Heart right ventricle (tissue), 16 donors: Measurements from ENCODE around the gene THY1. TPM values are rescaled to one million over a fixed set of nuclear protein-coding genes. Genes with fewer than 3 reads are reported as not detected.

Experiments used
- ATAC-seq, 8 donors: fragments of 200-7000 bp; cut with Tn5 transposase; one replicate each; pipeline ENCODE4 v1.9.1; 2020; ENCODE audit warnings: mild to moderate bottlenecking in 8 of 8, moderate library complexity in 8 of 8, moderate number of reproducible peaks in 1 of 8
- DNase-seq, 2 donors: peaks; one replicate each; pipeline ENCODE4 v3.0.0-alpha.2; 2020
- H3K27ac ChIP-seq, 10 donors: fragments of 200-600 bp; sonication (generic) in 2 of 10; one replicate each; pipeline versions ENCODE4 v1.5.0 to v1.8.0; 2020 to 2022; ENCODE audit warnings: mild to moderate bottlenecking in 3 of 10
- H3K27me3 ChIP-seq, 7 donors: fragments of 200-600 bp; one replicate each; pipeline ENCODE4 v1.8.0; 2021 to 2022; ENCODE audit warnings: mild to moderate bottlenecking in 2 of 7
- H3K36me3 ChIP-seq, 9 donors: fragments of 200-600 bp; sonication (generic) in 1 of 9; one replicate each; pipeline versions ENCODE4 v1.5.0 to v1.8.0; 2020 to 2022; ENCODE audit warnings: mild to moderate bottlenecking in 2 of 9
- H3K4me1 ChIP-seq, 9 donors: fragments of 200-600 bp; sonication (generic) in 1 of 9; one replicate each; pipeline versions ENCODE4 v1.5.0 to v1.8.0; 2020 to 2022; ENCODE audit warnings: mild to moderate bottlenecking in 4 of 9
- H3K4me3 ChIP-seq, 10 donors: fragments of 200-600 bp; sonication (generic) in 2 of 10; one replicate each; pipeline versions ENCODE4 v1.5.0 to v1.8.0; 2020 to 2022; ENCODE audit warnings: mild to moderate bottlenecking in 7 of 10, moderate library complexity in 2 of 10
- H3K9me3 ChIP-seq, 11 donors: fragments of 200-600 bp in 10 of 11; sonication (generic) in 2 of 11; one replicate each; pipeline versions ENCODE4 v1.5.0 to v1.8.0; 2013 to 2022; ENCODE audit warnings: mild to moderate bottlenecking in 2 of 11, control low read depth in 1 of 11, moderate library complexity in 1 of 11
- WGBS, 2 donors: extraction: QIAGEN DNeasy Blood & Tissue Kit; methylation state at CpG; one replicate each; pipeline ENCODE4 v1.1.7; 2013; ENCODE audit warnings: inconsistent platforms in 1 of 2; 5-methylcytosine and 5-hydroxymethylcytosine counted together
- intact Hi-C, 10 donors: fragments of 100-400 bp; cut with DNase I; formaldehyde crosslinking; loops; one replicate each; pipeline versions ENCODE4 v1.11.1 to v1.14.2; 2022
- polyA plus RNA-seq, 2 donors: library from polyadenylated mRNA; stranded (reverse); fragments of 200-250 nt; gene quantifications; one replicate each; pipeline ENCODE4 v1.2.3, GENCODE V29; 2013
- total RNA-seq, 10 donors: library from RNA; stranded (reverse); fragmentation: NEBNext Ultra II Directional in 3 of 10; extraction: Animal tissue kit (Norgen Biotek cat#: 25700) in 3 of 10; gene quantifications; one replicate each; pipeline versions ENCODE4 v1.2.1 to v1.2.4, GENCODE V29; 2021 to 2023
- TF ChIP-seq, protein P1 (sequence below), 9 donors: fragments of 200-600 bp; sonication (generic) in 2 of 9; IDR thresholded peaks; one replicate each; pipeline versions ENCODE4 v1.5.0 to v1.8.0; 2021 to 2022; ENCODE audit warnings: antibody characterized with exemption in 9 of 9, mild to moderate bottlenecking in 5 of 9, moderate library complexity in 1 of 9
- donor health status: Arrhythmogenic right ventricular cardiomyopathy.
- donor health status: ischemic (EF 13 %, LVEDD 7.1; RV severe dilation, severe dysfunction).
- donor health status: healthy with polysubstance abuse.
- donor health status: DM: no; HTN: yes; CAD: no.
- donor health status: DM: no; HTN: no; CAD: no.
- donor health status: ischemic (EF 25% LVEDD 6.9; RV normal size, moderate dysfunction).
- donor health status: ischemic (EF 25% LVEDD 5.7; RV mildly dilated, moderate dysfunction).
- donor health status: healthy.
- donor health status: DM: yes; HTN: yes; CAD: no.
- donor health status: Ischemic cardiomyopathy.
- donor health status: ischemic (EF 35%, LVEDD 5.7; RV mildly dilated, moderate dysfunction).
- donor health status: nonischemic (EF 11% LVEDD 7.7; RV severe dilation, severe dysfunction).
- donor health status: DM: yes; HTN: yes; CAD: no.
- donor health status: PGD.
- donor health status: ischemic (EF 29% LVEDD 5.4; RV normal size, mild dysfunction).
- donor health status: nonischemic (EF 23%, LVEDD 6.1; RV moderate dilation, normal function).

Gene THY1
- total and polyA plus RNA-seq, 12 donors, result 0.61 to 26.6 (median 5.0) TPM

GRCh38 chr11:119372260-119373058, 50.5 kb downstream of the THY1 start:
- Histone ChIP-seq H3K36me3 (no peaks in the 10 kb centered on the region), H3K27me3 (peaks cover 0 to 2% (median 0%) of the 10 kb centered on the region in 7 donors), H3K4me1 (peaks cover 36 to 100% (median 84%) of the 10 kb centered on the region in 9 donors), H3K9me3 (no peaks in the 10 kb centered on the region), H3K27ac (peak overlapping the region in 9 of 10 donors; percentile 43 to 98 (median 89)), H3K4me3 (peak overlapping the region in 2 of 10 donors; percentile 2)
- ATAC-seq (no peak), DNase-seq (no peak)
- WGBS, 2 donors, result 62 to 68% methylated on average over 26 of the region's 26 CpGs
- intact Hi-C loops, result loop anchor here in 2 of 10 donors (5.0 kb wide), 1 partner anchor 35 kb away; no protein-coding TSS in a partner anchor
- TF ChIP-seq, protein P1, sequence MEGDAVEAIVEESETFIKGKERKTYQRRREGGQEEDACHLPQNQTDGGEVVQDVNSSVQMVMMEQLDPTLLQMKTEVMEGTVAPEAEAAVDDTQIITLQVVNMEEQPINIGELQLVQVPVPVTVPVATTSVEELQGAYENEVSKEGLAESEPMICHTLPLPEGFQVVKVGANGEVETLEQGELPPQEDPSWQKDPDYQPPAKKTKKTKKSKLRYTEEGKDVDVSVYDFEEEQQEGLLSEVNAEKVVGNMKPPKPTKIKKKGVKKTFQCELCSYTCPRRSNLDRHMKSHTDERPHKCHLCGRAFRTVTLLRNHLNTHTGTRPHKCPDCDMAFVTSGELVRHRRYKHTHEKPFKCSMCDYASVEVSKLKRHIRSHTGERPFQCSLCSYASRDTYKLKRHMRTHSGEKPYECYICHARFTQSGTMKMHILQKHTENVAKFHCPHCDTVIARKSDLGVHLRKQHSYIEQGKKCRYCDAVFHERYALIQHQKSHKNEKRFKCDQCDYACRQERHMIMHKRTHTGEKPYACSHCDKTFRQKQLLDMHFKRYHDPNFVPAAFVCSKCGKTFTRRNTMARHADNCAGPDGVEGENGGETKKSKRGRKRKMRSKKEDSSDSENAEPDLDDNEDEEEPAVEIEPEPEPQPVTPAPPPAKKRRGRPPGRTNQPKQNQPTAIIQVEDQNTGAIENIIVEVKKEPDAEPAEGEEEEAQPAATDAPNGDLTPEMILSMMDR (IDR thresholded peaks at IDR 0.05), result no peak

GRCh38 chr11:119371778-119372182, 51.2 kb downstream of the THY1 start:
- ATAC-seq, result peak in 5 of 8 donors; percentile 9 to 33 (median 26)
- peak in 1 of 2 donors; percentile 57 for DNase-seq
- 50 to 51% methylated on average over 8 of the region's 8 CpGs for WGBS, 2 donors
- Histone ChIP-seq H3K9me3 (no peaks in the 10 kb centered on the region), H3K27ac (peak overlapping the region in 9 of 10 donors; percentile 79 to 98 (median 89)), H3K36me3 (no peaks in the 10 kb centered on the region), H3K4me3 (peak overlapping the region in 1 of 10 donors; percentile 11), H3K4me1 (peaks cover 36 to 100% (median 86%) of the 10 kb centered on the region in 9 donors), H3K27me3 (peaks cover 0 to 8% (median 0%) of the 10 kb centered on the region in 7 donors)
- intact Hi-C loops, result loop anchor here in 3 of 10 donors (1.0 to 5.0 kb wide), 2 partner anchors 14 to 34 kb away; no protein-coding TSS in a partner anchor
- TF ChIP-seq, protein P1 (IDR thresholded peaks at IDR 0.05), result peak in 6 of 9 donors; percentile 21 to 41 (median 33)

- ATAC-seq (no peak), DNase-seq (no peak)
- no peaks in the 10 kb centered on the region for H3K36me3 ChIP-seq
- peak overlapping the region in 1 of 10 donors; percentile 11 for H3K4me3 ChIP-seq
- intact Hi-C loops, result loop anchor here in 3 of 10 donors (1.0 to 5.0 kb wide), 2 partner anchors 14 to 34 kb away; no protein-coding TSS in a partner anchor
- no peaks in the 10 kb centered on the region for H3K9me3 ChIP-seq
- peak overlapping the region; percentile 79 to 98 (median 90) for H3K27ac ChIP-seq
- peaks cover 0 to 8% (median 0%) of the 10 kb centered on the region in 7 donors for H3K27me3 ChIP-seq
- WGBS, 2 donors, result 39 to 55% methylated on average over 8 of the region's 8 CpGs
- TF ChIP-seq, protein P1 (IDR thresholded peaks at IDR 0.05), result no peak
- H3K4me1 ChIP-seq, result peaks cover 32 to 100% (median 88%) of the 10 kb centered on the region in 9 donors
These were observed 51.8 kb downstream of the THY1 start for GRCh38 chr11:119371067-119371601.

- WGBS, 2 donors, result 25 to 38% methylated on average over 8 of the region's 8 CpGs
- TF ChIP-seq, protein P1 (IDR thresholded peaks at IDR 0.05), result no peak
- ATAC-seq (peak; percentile 14 to 53 (median 38)), DNase-seq (peak; percentile 72 to 74)
- Histone ChIP-seq H3K4me1 (peaks cover 32 to 100% (median 87%) of the 10 kb centered on the region in 9 donors), H3K9me3 (no peaks in the 10 kb centered on the region), H3K36me3 (no peaks in the 10 kb centered on the region), H3K4me3 (no peak overlapping the region), H3K27ac (peak overlapping the region; percentile 79 to 98 (median 90)), H3K27me3 (peaks cover 0 to 10% (median 0%) of the 10 kb centered on the region in 7 donors)
- intact Hi-C loops, result loop anchor here in 3 of 10 donors (1.0 to 5.0 kb wide), 2 partner anchors 13 to 33 kb away; no protein-coding TSS in a partner anchor
These were observed 52.4 kb downstream of the THY1 start for GRCh38 chr11:119370486-119371046.
